HepG2 (cell line): ENCODE data around the gene IPO9. TPM values are rescaled to one million over a fixed set of nuclear protein-coding genes. Genes with fewer than 3 reads are reported as not detected.
A peak's percentile ranks its signal among the peaks of the same experiment; 100 is the strongest.

Experiments
- CEBPG ChIP-seq: IDR thresholded peaks from 2 replicates; pipeline ENCODE4 v1.6.1; 2016
- CSRNP1 ChIP-seq: sonication (generic); formaldehyde crosslinking; IDR thresholded peaks from 2 replicates; pipeline ENCODE4 v1.8.1; 2023; ENCODE audit warnings: mild to moderate bottlenecking, missing genetic modification reagents
- MAZ ChIP-seq, 2 experiments: sonication (generic) in 1 of 2; formaldehyde crosslinking in 1 of 2; IDR thresholded peaks; 2 replicates each; pipeline versions ENCODE4 v1.5.0 to v1.6.1; 2012 to 2020; ENCODE audit warnings: low read depth in 2 of 2, mild to moderate bottlenecking in 2 of 2, borderline replicate concordance in 1 of 2, improper control_type of control experiment in 1 of 2, low read length in 1 of 2, missing genetic modification reagents in 1 of 2, moderate library complexity in 1 of 2
- PAXIP1 ChIP-seq: sonication (generic); formaldehyde crosslinking; conservative IDR thresholded peaks from 2 replicates; pipeline ENCODE4 v1.4.0; 2020; ENCODE audit warnings: mild to moderate bottlenecking, missing genetic modification reagents, moderate library complexity
- PRDM10 ChIP-seq: sonication (generic); formaldehyde crosslinking; IDR thresholded peaks from 2 replicates; pipeline ENCODE4 v1.4.0; 2020; ENCODE audit warnings: low read depth, missing genetic modification reagents
- XRCC5 ChIP-seq: fragments of 200-400 bp; formaldehyde crosslinking; optimal IDR thresholded peaks from 2 replicates; pipeline ENCODE3; 2017; ENCODE audit warnings: mild to moderate bottlenecking, low read length
- polyA plus RNA-seq, 8 experiments: library from polyadenylated mRNA; depleted of rRNA in 3 of 8; stranded (reverse) in 7 of 8; unstranded in 1 of 8; fragments of >200 nt; fragmentation: Illumina TruSeq in 4 of 8; extraction: Trizol in 4 of 8; gene quantifications; 2 replicates each; pipeline versions ENCODE4 v1.2.1 to v1.2.3, GENCODE V29; 2011 to 2016; ENCODE audit warnings: low read depth in 4 of 8, missing spikeins in 1 of 8, mixed read lengths in 1 of 8; ENCODE audit not compliant: insufficient read depth in 1 of 8
- total RNA-seq, 5 experiments: library from RNA; depleted of rRNA; stranded (reverse); fragments of >200 nt; fragmentation: Illumina TruSeq; extraction: Trizol; gene quantifications; 2 replicates each; pipeline ENCODE4 v1.2.3, GENCODE V29; 2016; ENCODE audit warnings: low read depth in 1 of 5
- TF ChIP-seq, protein P1 (sequence below): sonication (generic); formaldehyde crosslinking; IDR thresholded peaks from 2 replicates; pipeline ENCODE4 v1.5.1; 2020; ENCODE audit warnings: mild to moderate bottlenecking, missing genetic modification reagents, moderate library complexity

The IPO9 gene
- total and polyA plus RNA-seq, 2 of the 13 experiments (the other 11 are each of a cell fraction or from before 2014, with no cell fraction given), result 31.0 to 34.8 TPM

- TF ChIP-seq PAXIP1 (CRISPR knock-in tag) (no peak), CSRNP1 (CRISPR knock-in tag) (0 out of 2 replicates have a peak, but pooled peaks have one; percentile 28), CEBPG (CRISPR knock-in tag) (no peak), XRCC5 (peak; percentile 33), PRDM10 (CRISPR knock-in tag) (peak; percentile 92), MAZ (IDR thresholded peaks at IDR 0.05; ENCODE audit: borderline replicate concordance, low read depth, low read length) (no peak), MAZ (CRISPR knock-in tag; IDR thresholded peaks at IDR 0.05; ENCODE audit: low read depth) (0 out of 2 replicates have a peak, but pooled peaks have one; percentile 39)
- TF ChIP-seq, protein P1, sequence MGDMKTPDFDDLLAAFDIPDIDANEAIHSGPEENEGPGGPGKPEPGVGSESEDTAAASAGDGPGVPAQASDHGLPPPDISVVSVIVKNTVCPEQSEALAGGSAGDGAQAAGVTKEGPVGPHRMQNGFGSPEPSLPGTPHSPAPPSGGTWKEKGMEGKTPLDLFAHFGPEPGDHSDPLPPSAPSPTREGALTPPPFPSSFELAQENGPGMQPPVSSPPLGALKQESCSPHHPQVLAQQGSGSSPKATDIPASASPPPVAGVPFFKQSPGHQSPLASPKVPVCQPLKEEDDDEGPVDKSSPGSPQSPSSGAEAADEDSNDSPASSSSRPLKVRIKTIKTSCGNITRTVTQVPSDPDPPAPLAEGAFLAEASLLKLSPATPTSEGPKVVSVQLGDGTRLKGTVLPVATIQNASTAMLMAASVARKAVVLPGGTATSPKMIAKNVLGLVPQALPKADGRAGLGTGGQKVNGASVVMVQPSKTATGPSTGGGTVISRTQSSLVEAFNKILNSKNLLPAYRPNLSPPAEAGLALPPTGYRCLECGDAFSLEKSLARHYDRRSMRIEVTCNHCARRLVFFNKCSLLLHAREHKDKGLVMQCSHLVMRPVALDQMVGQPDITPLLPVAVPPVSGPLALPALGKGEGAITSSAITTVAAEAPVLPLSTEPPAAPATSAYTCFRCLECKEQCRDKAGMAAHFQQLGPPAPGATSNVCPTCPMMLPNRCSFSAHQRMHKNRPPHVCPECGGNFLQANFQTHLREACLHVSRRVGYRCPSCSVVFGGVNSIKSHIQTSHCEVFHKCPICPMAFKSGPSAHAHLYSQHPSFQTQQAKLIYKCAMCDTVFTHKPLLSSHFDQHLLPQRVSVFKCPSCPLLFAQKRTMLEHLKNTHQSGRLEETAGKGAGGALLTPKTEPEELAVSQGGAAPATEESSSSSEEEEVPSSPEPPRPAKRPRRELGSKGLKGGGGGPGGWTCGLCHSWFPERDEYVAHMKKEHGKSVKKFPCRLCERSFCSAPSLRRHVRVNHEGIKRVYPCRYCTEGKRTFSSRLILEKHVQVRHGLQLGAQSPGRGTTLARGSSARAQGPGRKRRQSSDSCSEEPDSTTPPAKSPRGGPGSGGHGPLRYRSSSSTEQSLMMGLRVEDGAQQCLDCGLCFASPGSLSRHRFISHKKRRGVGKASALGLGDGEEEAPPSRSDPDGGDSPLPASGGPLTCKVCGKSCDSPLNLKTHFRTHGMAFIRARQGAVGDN (CRISPR knock-in tag), result peak; percentile 54
Measured at GRCh38 chr1:201888282-201889089, 59.5 kb downstream of the IPO9 start, which contains the start of gene SHISA4 (continued).
